Breast epithelium (tissue), 4 donors: Measurements from ENCODE around the gene RBM18. TPM values are rescaled to one million over a fixed set of nuclear protein-coding genes. Genes with fewer than 3 reads are reported as not detected.
A peak's percentile ranks its signal among the peaks of the same experiment; 100 is the strongest.

Experiments used
- DNase-seq, 2 donors: peaks; one replicate each; pipeline ENCODE4 v3.0.0-alpha.2; 2019; ENCODE audit warnings: low spot score in 2 of 2
- H3K27ac ChIP-seq, 2 donors: fragments of 200-600 bp; sonication (generic) in 1 of 2; one replicate each; pipeline ENCODE4 v1.5.1; 2016 to 2019; ENCODE audit warnings: mild to moderate bottlenecking in 1 of 2
- H3K27me3 ChIP-seq, 2 donors: fragments of 200-600 bp; sonication (generic) in 1 of 2; one replicate each; pipeline versions ENCODE4 v1.5.1 to v1.6.0; 2017 to 2019; ENCODE audit warnings: control low read depth in 1 of 2, mild to moderate bottlenecking in 1 of 2
- H3K36me3 ChIP-seq: fragments of 200-600 bp; one replicate; pipeline ENCODE4 v1.5.1; 2019
- H3K4me1 ChIP-seq, 2 donors: fragments of 200-600 bp; sonication (generic); one replicate each; pipeline ENCODE4 v1.5.1; 2016 to 2019; ENCODE audit warnings: control low read depth in 1 of 2
- H3K4me3 ChIP-seq, 3 donors: fragments of 200-600 bp; sonication (generic); 1 replicate in 2 of 3; 2 replicates in 1 of 3; pipeline ENCODE4 v1.5.1; 2016 to 2019; ENCODE audit warnings: mild to moderate bottlenecking in 3 of 3, moderate library complexity in 2 of 3
- H3K9me3 ChIP-seq, 2 donors: fragments of 200-600 bp; sonication (generic) in 1 of 2; one replicate each; pipeline ENCODE4 v1.5.1; 2016 to 2019; ENCODE audit warnings: control low read depth in 1 of 2
- POLR2A ChIP-seq: fragments of 450-650 bp; IDR thresholded peaks from one replicate; pipeline ENCODE4 v1.6.1; 2016; ENCODE audit warnings: antibody characterized with exemption, mild to moderate bottlenecking, moderate library complexity
- POLR2AphosphoS5 ChIP-seq, 3 donors: sonication (generic); formaldehyde crosslinking; IDR thresholded peaks; one replicate each; pipeline ENCODE4 v1.6.1; 2017; ENCODE audit warnings: antibody characterized with exemption in 3 of 3
- intact Hi-C: fragments of 100-400 bp; cut with DNase I; formaldehyde crosslinking; loops from one replicate; pipeline ENCODE4 v1.15.1; 2023; ENCODE audit warnings: low total_unique reads
- total RNA-seq, 3 donors: library from RNA; depleted of rRNA; stranded (reverse); fragments of >200 nt; gene quantifications; one replicate each; pipeline ENCODE4 v1.1.0, GENCODE V29; 2016
- TF ChIP-seq, protein P1 (sequence below), 3 donors: fragments of 450-650 bp; IDR thresholded peaks; one replicate each; pipeline ENCODE4 v1.5.1; 2016 to 2017; ENCODE audit warnings: antibody characterized with exemption in 3 of 3, mild to moderate bottlenecking in 3 of 3, moderate library complexity in 3 of 3

Gene RBM18
- total RNA-seq, 3 donors from 2014 or later = 10.4 to 20.9 (median 13.4) TPM

DNA sequence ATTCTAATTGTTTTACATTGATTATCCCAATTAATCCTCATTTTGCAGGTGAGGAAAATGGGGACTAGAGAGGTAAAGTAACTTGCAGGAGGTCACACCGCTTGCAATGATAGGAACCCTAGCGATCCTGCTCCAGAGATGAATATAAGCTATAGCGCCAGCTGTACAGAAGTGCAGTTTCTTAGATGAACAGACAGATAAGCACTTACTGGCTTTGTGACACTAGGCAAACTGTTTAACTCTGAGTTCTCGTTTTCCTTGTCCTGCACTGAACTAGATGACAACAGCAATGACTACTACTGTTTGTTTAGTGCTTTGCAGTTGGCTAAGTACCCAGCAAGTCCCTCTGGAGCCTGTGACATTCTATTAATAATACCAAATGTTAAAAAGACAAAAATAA, 47.0 kb downstream of the RBM18 start:
- H3K4me3 ChIP-seq = no peak overlapping the region
- TF ChIP-seq, protein P1, sequence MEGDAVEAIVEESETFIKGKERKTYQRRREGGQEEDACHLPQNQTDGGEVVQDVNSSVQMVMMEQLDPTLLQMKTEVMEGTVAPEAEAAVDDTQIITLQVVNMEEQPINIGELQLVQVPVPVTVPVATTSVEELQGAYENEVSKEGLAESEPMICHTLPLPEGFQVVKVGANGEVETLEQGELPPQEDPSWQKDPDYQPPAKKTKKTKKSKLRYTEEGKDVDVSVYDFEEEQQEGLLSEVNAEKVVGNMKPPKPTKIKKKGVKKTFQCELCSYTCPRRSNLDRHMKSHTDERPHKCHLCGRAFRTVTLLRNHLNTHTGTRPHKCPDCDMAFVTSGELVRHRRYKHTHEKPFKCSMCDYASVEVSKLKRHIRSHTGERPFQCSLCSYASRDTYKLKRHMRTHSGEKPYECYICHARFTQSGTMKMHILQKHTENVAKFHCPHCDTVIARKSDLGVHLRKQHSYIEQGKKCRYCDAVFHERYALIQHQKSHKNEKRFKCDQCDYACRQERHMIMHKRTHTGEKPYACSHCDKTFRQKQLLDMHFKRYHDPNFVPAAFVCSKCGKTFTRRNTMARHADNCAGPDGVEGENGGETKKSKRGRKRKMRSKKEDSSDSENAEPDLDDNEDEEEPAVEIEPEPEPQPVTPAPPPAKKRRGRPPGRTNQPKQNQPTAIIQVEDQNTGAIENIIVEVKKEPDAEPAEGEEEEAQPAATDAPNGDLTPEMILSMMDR (IDR thresholded peaks at IDR 0.05) = no peak
- no peak for TF ChIP-seq POLR2A
- no peak for TF ChIP-seq POLR2AphosphoS5 (IDR thresholded peaks at IDR 0.05)

DNA sequence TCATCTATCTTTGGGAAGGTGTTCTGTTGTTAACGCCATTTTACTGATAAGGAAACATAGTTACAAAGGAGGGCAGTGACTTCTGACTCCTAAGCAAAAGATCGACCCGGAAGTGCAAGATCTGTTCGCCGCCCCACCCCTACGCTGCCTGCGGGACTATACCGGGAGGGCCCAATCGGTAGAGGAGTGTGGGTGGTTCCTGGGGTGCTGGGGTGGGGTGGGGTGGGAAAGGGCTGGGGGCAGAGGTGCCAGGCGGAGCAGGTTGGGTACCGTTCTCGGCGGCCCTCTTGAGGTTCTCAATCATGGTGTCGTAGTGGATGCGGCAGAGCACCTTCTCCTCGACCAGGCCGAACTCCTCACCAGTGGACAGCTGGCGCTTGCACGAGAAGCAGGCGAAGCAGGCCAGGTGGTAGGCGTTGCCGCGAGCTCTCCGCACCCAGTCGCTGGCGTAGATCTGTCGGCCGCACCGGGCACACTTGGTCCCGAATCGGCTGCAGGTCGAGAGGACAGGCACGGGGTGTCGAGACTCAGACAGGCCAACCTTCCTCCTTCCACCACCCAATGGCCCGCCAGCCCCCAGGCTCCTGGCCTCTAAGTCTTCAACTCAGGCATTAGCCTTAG, 47.7 kb downstream of the RBM18 start:
- peaks cover 4 to 93% of the 10 kb centered on the region in 2 donors for H3K27me3 ChIP-seq
- no peak overlapping the region for H3K27ac ChIP-seq
- no peak for DNase-seq
- intact Hi-C loops = no loop called here
- H3K36me3 ChIP-seq = no peaks in the 10 kb centered on the region
- H3K9me3 ChIP-seq = no peaks in the 10 kb centered on the region
- H3K4me1 ChIP-seq = peaks cover 14 to 17% of the 10 kb centered on the region in 2 donors
- TF ChIP-seq POLR2AphosphoS5 (IDR thresholded peaks at IDR 0.05) (no peak), POLR2A (no peak)
- TF ChIP-seq, protein P1 (IDR thresholded peaks at IDR 0.05) = no peak
- no peak overlapping the region for H3K4me3 ChIP-seq

More for the DNA sequence above, 47.0 kb downstream of the RBM18 start:
- intact Hi-C loops = no loop called here
- no peak for DNase-seq
- H3K27me3 ChIP-seq = peaks cover 4 to 92% of the 10 kb centered on the region in 2 donors
- H3K4me1 ChIP-seq = peaks cover 14 to 17% of the 10 kb centered on the region in 2 donors
- no peaks in the 10 kb centered on the region for H3K9me3 ChIP-seq
- H3K27ac ChIP-seq = no peak overlapping the region
- no peaks in the 10 kb centered on the region for H3K36me3 ChIP-seq

DNA sequence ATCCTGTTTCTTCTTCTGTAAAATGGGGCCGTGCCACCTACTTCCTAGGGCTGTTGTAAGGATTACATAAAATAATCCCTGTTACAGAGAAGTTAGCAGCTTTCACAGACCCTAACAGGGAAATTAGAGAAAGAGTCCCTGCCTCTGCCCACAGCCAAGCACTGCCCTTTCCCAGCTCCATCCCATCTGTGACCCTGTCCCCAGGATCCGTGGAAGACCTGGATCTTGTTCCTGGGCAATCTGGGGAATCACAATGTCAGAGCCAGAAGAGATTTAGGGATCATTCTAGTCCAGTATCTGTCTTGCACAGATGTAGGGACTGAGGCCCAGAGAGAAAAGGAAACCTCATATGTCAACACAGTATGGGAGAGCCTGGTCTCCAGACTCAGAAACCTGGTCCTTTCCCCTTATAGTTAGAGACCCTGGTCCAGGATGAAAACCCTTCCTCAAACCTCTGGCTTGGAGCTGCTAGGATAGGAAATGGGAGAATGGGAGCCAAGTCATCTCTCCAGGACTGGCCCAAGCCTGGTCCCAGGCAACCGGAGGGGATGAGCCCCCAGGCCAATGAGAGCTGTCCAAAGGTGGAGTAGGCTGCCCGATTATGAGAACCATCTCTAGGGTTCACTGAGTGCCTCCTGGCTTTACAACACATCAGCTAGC, 48.4 kb downstream of the RBM18 start:
- TF ChIP-seq POLR2A = no peak
- TF ChIP-seq, protein P1 (IDR thresholded peaks at IDR 0.05) = no peak
- TF ChIP-seq POLR2AphosphoS5 (IDR thresholded peaks at IDR 0.05) = no peak
- intact Hi-C loops = no loop called here
- Histone ChIP-seq H3K36me3 (no peaks in the 10 kb centered on the region), H3K9me3 (no peaks in the 10 kb centered on the region), H3K27ac (no peak overlapping the region), H3K4me1 (peaks cover 14 to 17% of the 10 kb centered on the region in 2 donors), H3K4me3 (no peak overlapping the region), H3K27me3 (peaks cover 4 to 91% of the 10 kb centered on the region in 2 donors)
- DNase-seq = no peak

DNA sequence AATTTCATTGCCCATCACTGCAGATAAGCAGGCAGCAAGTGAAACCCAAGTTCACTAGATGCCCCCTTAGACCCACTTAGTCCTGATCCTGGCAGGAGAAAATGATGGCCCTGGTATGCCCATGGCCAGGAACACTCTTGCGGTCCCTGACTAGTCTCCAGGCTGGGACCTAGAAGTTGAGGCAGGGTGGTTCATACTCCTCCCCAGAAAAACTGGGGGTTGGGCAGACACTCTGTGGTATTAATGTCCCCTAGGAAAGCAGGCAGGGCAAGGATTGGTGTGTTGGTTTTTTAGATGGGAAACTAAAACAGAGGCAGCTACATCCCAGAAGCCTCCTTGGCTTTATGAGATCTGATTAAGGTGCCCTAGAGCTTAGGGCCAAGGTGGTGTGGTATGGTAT, 49.0 kb downstream of the RBM18 start:
- Histone ChIP-seq H3K27ac (no peak overlapping the region), H3K36me3 (no peaks in the 10 kb centered on the region), H3K4me1 (peaks cover 14 to 17% of the 10 kb centered on the region in 2 donors), H3K27me3 (peaks cover 4 to 85% of the 10 kb centered on the region in 2 donors), H3K9me3 (no peaks in the 10 kb centered on the region), H3K4me3 (no peak overlapping the region)
- no peak for DNase-seq
- intact Hi-C loops = no loop called here
- TF ChIP-seq POLR2A = no peak
- TF ChIP-seq, protein P1 (IDR thresholded peaks at IDR 0.05) = no peak
- TF ChIP-seq POLR2AphosphoS5 (IDR thresholded peaks at IDR 0.05) = no peak

DNA sequence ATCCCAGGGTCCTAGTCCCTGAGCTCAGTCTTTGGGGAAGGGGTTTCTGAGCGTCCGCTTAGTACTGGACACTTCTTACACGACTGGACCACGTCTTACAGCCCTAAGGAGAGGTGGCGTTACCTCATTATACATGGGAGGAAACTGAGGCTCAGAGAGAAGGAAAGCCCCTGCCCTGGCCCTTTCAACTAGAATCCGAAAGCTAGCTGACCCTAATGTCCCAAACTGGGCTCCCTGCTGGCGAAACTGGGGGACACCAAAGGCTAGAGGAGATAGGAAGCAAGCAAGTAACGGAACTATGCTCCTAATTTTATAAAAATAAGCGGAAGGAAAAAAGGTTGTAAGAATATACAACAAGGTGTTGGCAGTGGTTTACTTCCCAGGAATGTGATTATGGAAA, 50.1 kb downstream of the RBM18 start:
- DNase-seq = no peak
- Histone ChIP-seq H3K4me1 (peaks cover 8 to 13% of the 10 kb centered on the region in 2 donors), H3K27me3 (peaks cover 4 to 73% of the 10 kb centered on the region in 2 donors), H3K4me3 (peak overlapping the region in 2 of 3 donors; percentile 49 to 74), H3K36me3 (no peaks in the 10 kb centered on the region), H3K27ac (no peak overlapping the region), H3K9me3 (no peaks in the 10 kb centered on the region)
- TF ChIP-seq POLR2AphosphoS5 (IDR thresholded peaks at IDR 0.05) (no peak), POLR2A (no peak)
- TF ChIP-seq, protein P1 (IDR thresholded peaks at IDR 0.05) = no peak
- intact Hi-C loops = no loop called here
